ENCODE results near the gene CHDH. TPM values are rescaled to one million over a fixed set of nuclear protein-coding genes. Genes with fewer than 3 reads are reported as not detected.

Gene CHDH
- total and polyA plus RNA-seq, 8 donors = 9.3 to 28.2 (median 18.5) TPM

GRCh38 chr3:53822331-53822741 lies 23.9 kb downstream of the CHDH start:
- peaks cover 4 to 12% (median 6%) of the 10 kb centered on the region in 3 donors for H3K4me1 ChIP-seq

DNA sequence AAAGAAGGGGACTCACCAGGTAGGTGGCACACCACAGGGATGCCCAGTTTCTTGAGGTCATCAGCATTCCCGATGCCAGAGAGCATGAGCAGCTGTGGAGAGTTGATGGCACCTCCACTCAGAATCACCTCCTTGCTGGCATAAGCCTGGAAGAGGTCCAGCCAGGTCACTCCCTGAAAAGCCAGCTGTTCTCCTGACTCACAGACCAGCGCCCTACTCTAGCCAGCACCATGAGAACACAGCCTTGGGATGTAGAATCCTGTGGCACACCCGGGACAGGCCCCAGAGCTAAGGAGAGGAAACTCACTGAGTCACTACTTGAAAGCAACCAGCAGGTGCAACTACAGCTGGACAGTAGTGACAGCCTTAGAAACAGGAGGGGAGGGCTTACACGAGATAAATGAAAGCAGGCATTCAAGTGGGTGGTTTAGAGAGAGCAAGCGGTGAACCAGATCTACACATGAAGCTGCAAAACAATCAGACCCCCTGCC lies 24.5 kb downstream of the CHDH start:
- H3K4me3 ChIP-seq = no peak overlapping the region
- 61 to 67% methylated on average over 5 of the region's 5 CpGs for WGBS, 2 donors
- no peaks in the 10 kb centered on the region for H3K27me3 ChIP-seq
- H3K36me3 ChIP-seq = peaks cover 0 to 69% (median 35%) of the 10 kb centered on the region in 3 donors
- peaks cover 4 to 11% (median 6%) of the 10 kb centered on the region in 3 donors for H3K4me1 ChIP-seq
- intact Hi-C loops (cut with DNase I) = no loop called here
- no peak overlapping the region for H3K27ac ChIP-seq
- TF ChIP-seq CTCF (IDR thresholded peaks at IDR 0.05) = no peak
- DNase-seq = peak in 1 of 6 donors; percentile 32
- no peaks in the 10 kb centered on the region for H3K9me3 ChIP-seq
- peak in 3 of 4 donors; percentile 31 to 55 (median 46) for ATAC-seq
- FAIRE-seq = no peak

More at GRCh38 chr3:53822331-53822741, 23.9 kb downstream of the CHDH start:
- FAIRE-seq = no peak
- DNase-seq = peak in 1 of 6 donors; percentile 55
- ATAC-seq = peak in 1 of 4 donors; percentile 6
- no peak for TF ChIP-seq CTCF (IDR thresholded peaks at IDR 0.05)
- Histone ChIP-seq H3K9me3 (no peaks in the 10 kb centered on the region), H3K36me3 (peaks cover 0 to 63% (median 30%) of the 10 kb centered on the region in 3 donors), H3K27ac (no peak overlapping the region), H3K27me3 (no peaks in the 10 kb centered on the region), H3K4me3 (no peak overlapping the region)
- intact Hi-C loops (cut with DNase I) = no loop called here
- WGBS, 2 donors = 85 to 88% methylated on average over 14 of the region's 14 CpGs

- TF ChIP-seq CTCF (IDR thresholded peaks at IDR 0.05) = no peak
- H3K27me3 ChIP-seq = no peaks in the 10 kb centered on the region
- peak in 1 of 6 donors; percentile 47 for DNase-seq
- intact Hi-C loops (cut with DNase I) = no loop called here
- WGBS, 2 donors = 86 to 89% methylated on average over 21 of the region's 21 CpGs
- no peak overlapping the region for H3K4me3 ChIP-seq
- H3K36me3 ChIP-seq = peaks cover 0 to 75% (median 35%) of the 10 kb centered on the region in 3 donors
- no peaks in the 10 kb centered on the region for H3K9me3 ChIP-seq
- no peak for FAIRE-seq
- no peak overlapping the region for H3K27ac ChIP-seq
- no peak for ATAC-seq
- peaks cover 0 to 6% (median 4%) of the 10 kb centered on the region in 3 donors for H3K4me1 ChIP-seq
Measured at GRCh38 chr3:53820756-53821580, 25.3 kb downstream of the CHDH start.

- WGBS, 2 donors = 92% methylated on average over 5 of the region's 5 CpGs
- Histone ChIP-seq H3K4me1 (no peaks in the 10 kb centered on the region), H3K27me3 (no peaks in the 10 kb centered on the region), H3K9me3 (no peaks in the 10 kb centered on the region), H3K4me3 (no peak overlapping the region), H3K36me3 (peaks cover 0 to 82% (median 35%) of the 10 kb centered on the region in 3 donors), H3K27ac (no peak overlapping the region)
- DNase-seq = no peak
- no peak for TF ChIP-seq CTCF (IDR thresholded peaks at IDR 0.05)
- intact Hi-C loops (cut with DNase I) = no loop called here
- ATAC-seq = no peak
- no peak for FAIRE-seq
Measured at GRCh38 chr3:53820084-53820483, 26.1 kb downstream of the CHDH start.
